HepG2 (cell line): ENCODE data around the gene MYO19. TPM values are rescaled to one million over a fixed set of nuclear protein-coding genes. Genes with fewer than 3 reads are reported as not detected.

Source experiments
- HCFC1 ChIP-seq: fragments of 150-350 bp; IDR thresholded peaks from 2 replicates; pipeline ENCODE4 v1.6.1; 2014; ENCODE audit warnings: low read depth, low read length
- HNF4A ChIP-seq: sonication (generic); formaldehyde crosslinking; IDR thresholded peaks from 2 replicates; pipeline ENCODE4 v1.4.0; 2020; ENCODE audit warnings: missing genetic modification reagents
- IRF2 ChIP-seq: IDR thresholded peaks from 2 replicates; pipeline ENCODE4 v1.6.1; 2018; ENCODE audit warnings: missing genetic modification reagents, missing compliant biosample characterization
- NFE2L2 ChIP-seq: fragments of 150-350 bp; IDR thresholded peaks from 2 replicates; pipeline ENCODE4 v1.6.1; 2014; ENCODE audit warnings: low read length
- PITX1 ChIP-seq: sonication (generic); formaldehyde crosslinking; IDR thresholded peaks from 2 replicates; pipeline ENCODE4 v1.5.1; 2020; ENCODE audit warnings: mild to moderate bottlenecking, missing genetic modification reagents
- RBM39 ChIP-seq: fragments of 200-400 bp; formaldehyde crosslinking; IDR thresholded peaks from one replicate; pipeline ENCODE4 v1.6.1; 2018; ENCODE audit warnings: antibody characterized with exemption, mild to moderate bottlenecking, low read depth, low read length; ENCODE audit not compliant: poor library complexity, severe bottlenecking
- SMAD3 ChIP-seq: sonication (generic); formaldehyde crosslinking; IDR thresholded peaks from 2 replicates; pipeline ENCODE4 v1.4.0; 2020; ENCODE audit warnings: missing genetic modification reagents
- ZBTB21 ChIP-seq: sonication (generic); formaldehyde crosslinking; IDR thresholded peaks from 2 replicates; pipeline ENCODE4 v1.4.0; 2020; ENCODE audit warnings: missing genetic modification reagents
- ZMYM4 ChIP-seq: sonication (generic); formaldehyde crosslinking; IDR thresholded peaks from 2 replicates; pipeline ENCODE4 v1.8.1; 2023; ENCODE audit warnings: mild to moderate bottlenecking, missing genetic modification reagents
- ZNF232 ChIP-seq: sonication (generic); formaldehyde crosslinking; IDR thresholded peaks from 2 replicates; pipeline ENCODE4 v1.4.0; 2020; ENCODE audit warnings: missing genetic modification reagents, borderline replicate concordance
- ZNF253 ChIP-seq: sonication (generic); formaldehyde crosslinking; IDR thresholded peaks from 2 replicates; pipeline ENCODE4 v1.8.0; 2022; ENCODE audit warnings: mild to moderate bottlenecking, missing genetic modification reagents, borderline replicate concordance
- ZNF33B ChIP-seq: sonication (generic); formaldehyde crosslinking; IDR thresholded peaks from 2 replicates; pipeline ENCODE4 v1.5.1; 2020; ENCODE audit warnings: mild to moderate bottlenecking, missing genetic modification reagents
- ZNF543 ChIP-seq: sonication (generic); formaldehyde crosslinking; IDR thresholded peaks from 2 replicates; pipeline ENCODE4 v1.4.0; 2020; ENCODE audit warnings: mild to moderate bottlenecking, missing genetic modification reagents
- ZNF775 ChIP-seq: sonication (generic); formaldehyde crosslinking; IDR thresholded peaks from 2 replicates; pipeline ENCODE4 v1.4.0; 2020; ENCODE audit warnings: missing genetic modification reagents, mild to moderate bottlenecking, moderate library complexity, borderline replicate concordance
- ZSCAN12 ChIP-seq: sonication (generic); formaldehyde crosslinking; IDR thresholded peaks from 2 replicates; pipeline ENCODE4 v1.9.0; 2021; ENCODE audit warnings: mild to moderate bottlenecking, missing genetic modification reagents
- polyA plus RNA-seq, 8 experiments: library from polyadenylated mRNA; depleted of rRNA in 3 of 8; stranded (reverse) in 7 of 8; unstranded in 1 of 8; fragments of >200 nt; fragmentation: Illumina TruSeq in 4 of 8; extraction: Trizol in 4 of 8; gene quantifications; 2 replicates each; pipeline versions ENCODE4 v1.2.1 to v1.2.3, GENCODE V29; 2011 to 2016; ENCODE audit warnings: low read depth in 4 of 8, missing spikeins in 1 of 8, mixed read lengths in 1 of 8; ENCODE audit not compliant: insufficient read depth in 1 of 8
- total RNA-seq, 5 experiments: library from RNA; depleted of rRNA; stranded (reverse); fragments of >200 nt; fragmentation: Illumina TruSeq; extraction: Trizol; gene quantifications; 2 replicates each; pipeline ENCODE4 v1.2.3, GENCODE V29; 2016; ENCODE audit warnings: low read depth in 1 of 5
- TF ChIP-seq, protein P1 (sequence below): IDR thresholded peaks from 2 replicates; pipeline ENCODE4 v1.4.0; 2020; ENCODE audit warnings: mild to moderate bottlenecking, missing genetic modification reagents
- TF ChIP-seq, protein P2 (sequence below): sonication (generic); formaldehyde crosslinking; IDR thresholded peaks from 2 replicates; pipeline ENCODE4 v1.4.0; 2020; ENCODE audit warnings: missing genetic modification reagents
- TF ChIP-seq, protein P3 (sequence below): sonication (generic); formaldehyde crosslinking; IDR thresholded peaks from 2 replicates; pipeline ENCODE4 v1.4.0; 2020; ENCODE audit warnings: missing genetic modification reagents

The MYO19 gene
- total and polyA plus RNA-seq, 2 of the 13 experiments (the other 11 are each of a cell fraction or from before 2014, with no cell fraction given), result 75.7 to 82.3 TPM

DNA sequence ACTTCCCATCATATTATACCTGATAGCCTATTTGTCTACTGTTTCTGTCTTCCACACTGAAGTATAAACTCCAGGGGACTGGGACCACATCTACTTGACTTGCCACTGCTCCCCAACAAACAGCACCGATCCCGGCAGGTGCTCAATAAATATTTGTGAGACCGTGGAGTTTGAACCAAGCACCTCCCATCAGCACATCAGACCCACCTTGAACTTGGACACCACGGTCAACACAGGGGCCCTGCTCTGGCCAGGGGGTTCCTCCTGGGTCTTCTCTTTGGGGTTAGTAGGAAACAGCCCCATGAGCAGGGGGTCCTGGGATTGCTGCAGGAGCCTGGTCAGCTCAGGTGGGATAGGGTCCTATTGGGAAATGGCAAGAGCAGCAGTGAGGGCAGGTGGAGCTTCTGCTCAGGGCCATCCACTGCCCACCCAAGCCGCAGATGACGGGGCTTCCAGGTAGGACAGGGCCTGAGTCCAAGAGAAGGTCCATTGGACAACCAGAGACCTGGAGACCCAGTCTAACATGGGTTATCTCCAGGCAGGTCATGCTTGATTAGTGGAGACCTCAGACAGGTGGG, 28.3 kb downstream of the MYO19 start (continued):
- TF ChIP-seq, protein P1, sequence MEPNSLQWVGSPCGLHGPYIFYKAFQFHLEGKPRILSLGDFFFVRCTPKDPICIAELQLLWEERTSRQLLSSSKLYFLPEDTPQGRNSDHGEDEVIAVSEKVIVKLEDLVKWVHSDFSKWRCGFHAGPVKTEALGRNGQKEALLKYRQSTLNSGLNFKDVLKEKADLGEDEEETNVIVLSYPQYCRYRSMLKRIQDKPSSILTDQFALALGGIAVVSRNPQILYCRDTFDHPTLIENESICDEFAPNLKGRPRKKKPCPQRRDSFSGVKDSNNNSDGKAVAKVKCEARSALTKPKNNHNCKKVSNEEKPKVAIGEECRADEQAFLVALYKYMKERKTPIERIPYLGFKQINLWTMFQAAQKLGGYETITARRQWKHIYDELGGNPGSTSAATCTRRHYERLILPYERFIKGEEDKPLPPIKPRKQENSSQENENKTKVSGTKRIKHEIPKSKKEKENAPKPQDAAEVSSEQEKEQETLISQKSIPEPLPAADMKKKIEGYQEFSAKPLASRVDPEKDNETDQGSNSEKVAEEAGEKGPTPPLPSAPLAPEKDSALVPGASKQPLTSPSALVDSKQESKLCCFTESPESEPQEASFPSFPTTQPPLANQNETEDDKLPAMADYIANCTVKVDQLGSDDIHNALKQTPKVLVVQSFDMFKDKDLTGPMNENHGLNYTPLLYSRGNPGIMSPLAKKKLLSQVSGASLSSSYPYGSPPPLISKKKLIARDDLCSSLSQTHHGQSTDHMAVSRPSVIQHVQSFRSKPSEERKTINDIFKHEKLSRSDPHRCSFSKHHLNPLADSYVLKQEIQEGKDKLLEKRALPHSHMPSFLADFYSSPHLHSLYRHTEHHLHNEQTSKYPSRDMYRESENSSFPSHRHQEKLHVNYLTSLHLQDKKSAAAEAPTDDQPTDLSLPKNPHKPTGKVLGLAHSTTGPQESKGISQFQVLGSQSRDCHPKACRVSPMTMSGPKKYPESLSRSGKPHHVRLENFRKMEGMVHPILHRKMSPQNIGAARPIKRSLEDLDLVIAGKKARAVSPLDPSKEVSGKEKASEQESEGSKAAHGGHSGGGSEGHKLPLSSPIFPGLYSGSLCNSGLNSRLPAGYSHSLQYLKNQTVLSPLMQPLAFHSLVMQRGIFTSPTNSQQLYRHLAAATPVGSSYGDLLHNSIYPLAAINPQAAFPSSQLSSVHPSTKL (CRISPR knock-in tag), result no peak
- no peak for TF ChIP-seq IRF2 (CRISPR knock-in tag)
- TF ChIP-seq NFE2L2, result no peak
- TF ChIP-seq ZNF232, result no peak
- TF ChIP-seq ZBTB21 (CRISPR knock-in tag), result no peak
- no peak for TF ChIP-seq ZNF33B (CRISPR knock-in tag)
- 0 out of 2 replicates have a peak, but pooled peaks have one; percentile 4 for TF ChIP-seq ZMYM4 (CRISPR knock-in tag)
- no peak for TF ChIP-seq PITX1 (CRISPR knock-in tag)
- peak; percentile 63 for TF ChIP-seq HNF4A (CRISPR knock-in tag)
- TF ChIP-seq ZNF253 (CRISPR knock-in tag), result no peak
- TF ChIP-seq ZNF775 (CRISPR knock-in tag), result no peak
- no peak for TF ChIP-seq SMAD3 (CRISPR knock-in tag)
- TF ChIP-seq, protein P2, sequence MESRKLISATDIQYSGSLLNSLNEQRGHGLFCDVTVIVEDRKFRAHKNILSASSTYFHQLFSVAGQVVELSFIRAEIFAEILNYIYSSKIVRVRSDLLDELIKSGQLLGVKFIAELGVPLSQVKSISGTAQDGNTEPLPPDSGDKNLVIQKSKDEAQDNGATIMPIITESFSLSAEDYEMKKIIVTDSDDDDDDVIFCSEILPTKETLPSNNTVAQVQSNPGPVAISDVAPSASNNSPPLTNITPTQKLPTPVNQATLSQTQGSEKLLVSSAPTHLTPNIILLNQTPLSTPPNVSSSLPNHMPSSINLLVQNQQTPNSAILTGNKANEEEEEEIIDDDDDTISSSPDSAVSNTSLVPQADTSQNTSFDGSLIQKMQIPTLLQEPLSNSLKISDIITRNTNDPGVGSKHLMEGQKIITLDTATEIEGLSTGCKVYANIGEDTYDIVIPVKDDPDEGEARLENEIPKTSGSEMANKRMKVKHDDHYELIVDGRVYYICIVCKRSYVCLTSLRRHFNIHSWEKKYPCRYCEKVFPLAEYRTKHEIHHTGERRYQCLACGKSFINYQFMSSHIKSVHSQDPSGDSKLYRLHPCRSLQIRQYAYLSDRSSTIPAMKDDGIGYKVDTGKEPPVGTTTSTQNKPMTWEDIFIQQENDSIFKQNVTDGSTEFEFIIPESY, result no peak
- no peak for TF ChIP-seq ZSCAN12 (CRISPR knock-in tag)
- no peak for TF ChIP-seq HCFC1
- no peak for TF ChIP-seq RBM39
- TF ChIP-seq, protein P3, sequence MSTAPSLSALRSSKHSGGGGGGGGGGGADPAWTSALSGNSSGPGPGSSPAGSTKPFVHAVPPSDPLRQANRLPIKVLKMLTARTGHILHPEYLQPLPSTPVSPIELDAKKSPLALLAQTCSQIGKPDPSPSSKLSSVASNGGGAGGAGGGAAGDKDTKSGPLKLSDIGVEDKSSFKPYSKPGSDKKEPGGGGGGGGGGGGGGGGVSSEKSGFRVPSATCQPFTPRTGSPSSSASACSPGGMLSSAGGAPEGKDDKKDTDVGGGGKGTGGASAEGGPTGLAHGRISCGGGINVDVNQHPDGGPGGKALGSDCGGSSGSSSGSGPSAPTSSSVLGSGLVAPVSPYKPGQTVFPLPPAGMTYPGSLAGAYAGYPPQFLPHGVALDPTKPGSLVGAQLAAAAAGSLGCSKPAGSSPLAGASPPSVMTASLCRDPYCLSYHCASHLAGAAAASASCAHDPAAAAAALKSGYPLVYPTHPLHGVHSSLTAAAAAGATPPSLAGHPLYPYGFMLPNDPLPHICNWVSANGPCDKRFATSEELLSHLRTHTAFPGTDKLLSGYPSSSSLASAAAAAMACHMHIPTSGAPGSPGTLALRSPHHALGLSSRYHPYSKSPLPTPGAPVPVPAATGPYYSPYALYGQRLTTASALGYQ (CRISPR knock-in tag), result no peak
- no peak for TF ChIP-seq ZNF543 (CRISPR knock-in tag)
